HEK293T (cell line): ENCODE measurements around the gene ONECUT1.

Experiments
- BHLHE40 ChIP-seq: fragments of 450-650 bp; IDR thresholded peaks from 2 replicates; pipeline ENCODE4 v1.6.1; 2016; ENCODE audit warnings: mild to moderate bottlenecking, moderate library complexity, borderline replicate concordance
- L3MBTL2 ChIP-seq: fragments of 450-650 bp; conservative IDR thresholded peaks from 2 replicates; pipeline ENCODE4 v1.6.1; 2016; ENCODE audit warnings: mild to moderate bottlenecking
- SUZ12 ChIP-seq: fragments of 450-650 bp; IDR thresholded peaks from 2 replicates; pipeline ENCODE4 v1.6.1; 2016; ENCODE audit warnings: mild to moderate bottlenecking

GRCh38 chr15:52731004-52731403 is 59.1 kb downstream of the ONECUT1 start:
- TF ChIP-seq SUZ12 (no peak), L3MBTL2 (no peak), BHLHE40 (no peak)
